Measurements from ENCODE around the gene FAM20B. TPM values are rescaled to one million over a fixed set of nuclear protein-coding genes. Genes with fewer than 3 reads are reported as not detected.
A peak's percentile ranks its signal among the peaks of the same experiment; 100 is the strongest.
"Not testable (repeated sequence)": the region's sequence is repeated elsewhere in the genome, so short reads cannot be mapped to it uniquely, and the experiment has no call there.

Gene FAM20B, protein sequence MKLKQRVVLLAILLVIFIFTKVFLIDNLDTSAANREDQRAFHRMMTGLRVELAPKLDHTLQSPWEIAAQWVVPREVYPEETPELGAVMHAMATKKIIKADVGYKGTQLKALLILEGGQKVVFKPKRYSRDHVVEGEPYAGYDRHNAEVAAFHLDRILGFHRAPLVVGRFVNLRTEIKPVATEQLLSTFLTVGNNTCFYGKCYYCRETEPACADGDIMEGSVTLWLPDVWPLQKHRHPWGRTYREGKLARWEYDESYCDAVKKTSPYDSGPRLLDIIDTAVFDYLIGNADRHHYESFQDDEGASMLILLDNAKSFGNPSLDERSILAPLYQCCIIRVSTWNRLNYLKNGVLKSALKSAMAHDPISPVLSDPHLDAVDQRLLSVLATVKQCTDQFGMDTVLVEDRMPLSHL
- 10 to 100 TPM; 38.1 to 39.2 TPM for total RNA-seq

DNA sequence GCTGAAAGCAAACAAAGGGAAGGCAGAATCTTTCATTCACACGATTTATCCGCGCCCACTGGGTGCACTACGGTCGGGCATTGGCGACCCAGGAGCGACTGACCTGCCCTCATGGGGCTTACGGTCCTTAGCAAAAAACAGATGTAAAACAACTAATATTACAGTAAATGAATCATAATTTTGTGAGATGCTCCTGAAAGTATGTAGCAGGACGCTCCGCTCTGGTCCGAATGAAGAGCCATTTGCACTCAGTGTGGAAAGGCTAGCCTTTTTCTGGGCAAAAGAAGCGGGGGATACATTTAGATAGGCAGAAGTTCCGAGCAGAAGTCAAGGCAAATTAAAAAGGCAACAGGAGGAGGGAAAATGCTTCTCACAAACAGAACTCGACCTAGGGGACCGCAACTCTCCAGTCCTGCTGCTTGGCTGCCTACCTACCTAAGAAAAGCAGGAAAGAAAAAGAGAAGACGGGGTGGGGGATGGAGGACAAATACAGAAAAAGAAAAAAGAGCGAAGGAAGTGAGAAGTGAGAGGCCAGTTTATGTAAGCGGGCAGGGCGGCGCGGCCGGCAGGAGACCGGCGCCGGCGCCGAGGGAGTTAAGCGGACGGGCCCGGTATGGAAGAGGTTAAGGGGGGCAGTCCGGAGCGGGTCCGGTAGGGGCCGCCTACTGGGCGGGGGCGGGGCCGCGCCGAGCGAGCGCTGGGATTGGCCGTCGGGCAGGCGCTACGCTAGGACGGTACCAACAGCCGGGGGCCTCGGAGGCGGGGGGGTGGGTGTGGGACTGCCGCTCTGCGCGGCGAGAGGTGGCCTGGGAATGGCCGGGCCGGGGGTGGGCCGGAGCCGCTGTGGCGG is at the start of gene FAM20B:
TSS of gene FAM20B (plus strand) at position 770 of the 850 bp plus-strand sequence. CDS start 17,954 bp downstream, outside the sequence.
- Mint-ChIP-seq H3K4me1 (ENCODE audit: low read depth) (peaks cover 37% of the 10 kb centered on the region), H3K9me3 (no peaks in the 10 kb centered on the region), H3K4me3 (peak within 1 kb of the TSS; percentile 87), H3K36me3 (no peaks in the 10 kb centered on the region), H3K27me3 (no peaks in the 10 kb centered on the region), H3K27ac (peak within 1 kb of the TSS; percentile 85)
- DNase-seq: peak; percentile 94
- ChIA-PET CTCF (interaction anchor here (2.3 kb wide), 1 partner anchor 22 kb away, joined by 13 read pairs; no protein-coding TSS in a partner anchor), POLR2A (no interaction called here)
- intact Hi-C loops (cut with micrococcal nuclease): loop anchor here (1.0 to 5.0 kb wide), 4 partner anchors 56 to 927 kb away; partner anchors contain the start of genes AXDND1, CEP350 and TOR1AIP1

DNA sequence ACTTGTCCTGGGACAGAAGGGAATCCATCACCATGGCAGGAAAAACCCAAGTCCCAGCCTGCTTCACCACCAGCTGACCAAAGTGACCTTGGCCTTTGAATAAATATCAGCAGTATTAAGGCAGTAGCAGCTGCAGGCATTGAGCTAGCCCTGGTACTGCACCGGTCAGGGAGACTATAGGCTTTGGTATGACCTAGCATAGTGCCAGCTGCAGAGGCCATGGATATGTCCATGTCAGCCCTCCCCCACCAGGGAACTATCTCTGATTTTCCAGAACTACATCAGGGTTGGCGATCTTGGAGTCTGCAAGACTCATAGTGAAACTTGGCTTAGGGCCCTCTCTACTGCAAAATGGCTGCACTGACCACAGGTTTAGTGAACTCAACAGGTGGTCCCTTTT is 49.2 kb upstream of the FAM20B start:
- DNase-seq: no peak
- Mint-ChIP-seq H3K27me3 (peaks cover 7% of the 10 kb centered on the region), H3K9me3 (peaks cover 30% of the 10 kb centered on the region), H3K27ac (no peak overlapping the region), H3K4me1 (ENCODE audit: low read depth) (peaks cover 6% of the 10 kb centered on the region), H3K4me3 (no peak overlapping the region), H3K36me3 (peaks cover 6% of the 10 kb centered on the region)
- ChIA-PET POLR2A (no interaction called here), CTCF (no interaction called here)
- intact Hi-C loops (cut with micrococcal nuclease): no loop called here

DNA sequence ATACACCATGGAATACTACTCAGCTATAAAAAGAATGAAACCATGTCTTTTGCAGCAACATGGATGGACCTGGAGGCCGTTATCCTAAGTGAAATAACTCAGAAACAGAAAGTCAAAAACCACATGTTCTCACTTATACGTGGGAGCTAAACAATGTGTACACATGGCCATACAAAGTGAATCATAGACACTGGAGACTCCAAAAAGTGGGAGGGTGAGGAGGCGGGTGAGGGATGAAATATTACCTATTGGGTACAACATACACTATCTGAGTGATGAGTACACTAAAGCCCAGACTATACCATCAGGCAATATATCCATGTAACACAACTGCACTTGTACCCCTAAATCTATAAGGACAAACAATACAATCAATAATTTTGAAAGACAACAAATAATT is 39.5 kb upstream of the FAM20B start:
- H3K27me3 Mint-ChIP-seq: no peaks in the 10 kb centered on the region
- no peak for DNase-seq
- no peaks in the 10 kb centered on the region for H3K36me3 Mint-ChIP-seq
- ChIA-PET CTCF (interaction anchor here (1.1 kb wide), 1 partner anchor 16 kb away, joined by 3 read pairs; no protein-coding TSS in a partner anchor), POLR2A (no interaction called here)
- no peak overlapping the region for H3K4me3 Mint-ChIP-seq
- H3K9me3 Mint-ChIP-seq: no peaks in the 10 kb centered on the region
- no peak overlapping the region for H3K27ac Mint-ChIP-seq
- H3K4me1 Mint-ChIP-seq (ENCODE audit: low read depth): no peaks in the 10 kb centered on the region
- intact Hi-C loops (cut with micrococcal nuclease): no loop called here

DNA sequence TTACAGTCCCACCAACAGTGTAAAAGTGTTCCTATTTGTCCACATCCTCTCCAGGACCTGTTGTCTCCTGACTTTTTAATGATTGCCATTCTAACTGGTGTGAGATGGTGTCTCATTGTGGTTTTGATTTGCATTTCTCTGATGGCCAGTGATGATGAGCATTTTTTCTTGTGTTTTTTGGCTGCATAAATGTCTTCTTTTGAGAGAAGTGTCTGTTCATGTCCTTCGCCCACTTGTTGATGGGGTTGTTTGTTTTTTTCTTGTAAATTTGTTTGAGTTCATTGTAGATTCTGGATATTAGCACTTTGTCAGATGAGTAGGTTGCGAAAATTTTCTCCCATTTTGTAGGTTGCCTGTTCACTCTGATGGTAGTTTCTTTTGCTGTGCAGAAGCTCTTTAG is 37.5 kb upstream of the FAM20B start:
- H3K9me3 Mint-ChIP-seq; CTCF ChIA-PET; H3K4me3 Mint-ChIP-seq; H3K27me3 Mint-ChIP-seq; DNase-seq; H3K4me1 Mint-ChIP-seq (ENCODE audit: low read depth); H3K27ac Mint-ChIP-seq; H3K36me3 Mint-ChIP-seq; intact Hi-C loops (cut with micrococcal nuclease); POLR2A ChIA-PET: not testable (repeated sequence)

DNA sequence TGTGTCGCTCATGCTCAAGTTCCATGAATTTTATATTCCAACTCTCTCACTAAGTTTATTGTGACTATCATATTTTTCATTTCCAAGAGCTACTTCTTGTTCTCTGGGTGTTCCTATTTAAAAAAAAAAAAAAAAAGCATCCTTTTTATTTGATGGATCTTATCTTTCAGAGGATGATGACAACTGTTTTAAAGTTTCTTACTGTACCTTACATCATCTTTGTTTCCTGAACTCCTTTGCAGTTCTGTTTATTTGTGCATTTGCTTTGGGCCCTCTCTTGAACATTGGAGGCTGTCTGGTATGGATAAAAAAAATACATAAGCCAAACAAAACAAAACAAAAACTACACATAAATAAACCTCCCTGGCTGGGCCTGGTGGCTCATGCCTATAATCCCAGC is 32.1 kb upstream of the FAM20B start:
- ChIA-PET POLR2A (no interaction called here), CTCF (interaction anchor here (2.7 kb wide), 1 partner anchor 10 kb away, joined by 10 read pairs; no protein-coding TSS in a partner anchor)
- H3K9me3 Mint-ChIP-seq: peaks cover 3% of the 10 kb centered on the region
- H3K36me3 Mint-ChIP-seq: peaks cover 2% of the 10 kb centered on the region
- H3K27ac Mint-ChIP-seq: no peak overlapping the region
- DNase-seq: no peak
- peaks cover 2% of the 10 kb centered on the region for H3K27me3 Mint-ChIP-seq
- intact Hi-C loops (cut with micrococcal nuclease): no loop called here
- no peak overlapping the region for H3K4me3 Mint-ChIP-seq
- H3K4me1 Mint-ChIP-seq (ENCODE audit: low read depth): no peaks in the 10 kb centered on the region

DNA sequence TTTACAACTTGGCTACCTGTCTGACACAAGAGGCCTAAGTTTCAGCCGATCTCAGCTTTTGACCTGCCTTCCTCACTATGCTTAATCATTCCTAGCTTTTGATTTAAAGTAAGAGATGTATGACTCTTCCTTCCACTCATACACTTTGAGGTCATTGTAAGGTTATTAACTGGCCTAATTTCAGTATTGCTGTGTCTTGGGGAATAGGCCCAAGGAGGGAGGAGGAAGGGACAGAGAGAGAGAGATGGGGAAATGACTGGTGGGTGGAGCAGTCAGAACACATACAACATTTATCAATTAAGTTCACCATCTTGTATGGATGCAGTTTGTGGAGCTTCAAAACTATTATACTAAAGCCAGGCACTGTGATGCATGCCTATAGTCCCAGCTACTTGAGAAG is 28.3 kb upstream of the FAM20B start:
- Mint-ChIP-seq H3K4me3 (no peak overlapping the region), H3K36me3 (peaks cover 2% of the 10 kb centered on the region), H3K9me3 (peaks cover 3% of the 10 kb centered on the region), H3K27ac (no peak overlapping the region), H3K4me1 (ENCODE audit: low read depth) (no peaks in the 10 kb centered on the region), H3K27me3 (peaks cover 2% of the 10 kb centered on the region)
- POLR2A ChIA-PET: no interaction called here
- CTCF ChIA-PET: no interaction called here
- DNase-seq: no peak
- intact Hi-C loops (cut with micrococcal nuclease): no loop called here

DNA sequence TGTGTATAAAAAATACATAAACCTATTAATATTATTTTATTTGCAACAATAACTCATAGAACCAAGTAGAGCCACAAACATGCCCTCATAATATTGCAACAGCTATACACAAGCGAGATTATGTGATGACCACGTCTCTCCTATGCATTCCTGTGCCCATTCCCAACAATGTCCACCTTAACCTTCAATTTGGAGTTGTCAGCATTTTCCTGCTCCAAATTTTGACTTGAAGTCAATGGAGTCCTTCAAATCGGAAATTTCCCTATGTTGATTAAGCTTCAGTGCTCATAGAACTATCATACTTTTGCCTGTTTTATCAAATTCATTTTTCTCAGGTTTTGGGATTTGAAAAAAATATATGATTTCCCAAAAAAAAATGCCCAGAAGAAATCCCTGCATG is 27.4 kb upstream of the FAM20B start:
- POLR2A ChIA-PET: no interaction called here
- intact Hi-C loops (cut with micrococcal nuclease): no loop called here
- Mint-ChIP-seq H3K36me3 (peaks cover 2% of the 10 kb centered on the region), H3K27me3 (peaks cover 2% of the 10 kb centered on the region), H3K9me3 (peaks cover 3% of the 10 kb centered on the region), H3K4me3 (no peak overlapping the region), H3K4me1 (ENCODE audit: low read depth) (peaks cover 9% of the 10 kb centered on the region), H3K27ac (no peak overlapping the region)
- CTCF ChIA-PET: no interaction called here
- no peak for DNase-seq

DNA sequence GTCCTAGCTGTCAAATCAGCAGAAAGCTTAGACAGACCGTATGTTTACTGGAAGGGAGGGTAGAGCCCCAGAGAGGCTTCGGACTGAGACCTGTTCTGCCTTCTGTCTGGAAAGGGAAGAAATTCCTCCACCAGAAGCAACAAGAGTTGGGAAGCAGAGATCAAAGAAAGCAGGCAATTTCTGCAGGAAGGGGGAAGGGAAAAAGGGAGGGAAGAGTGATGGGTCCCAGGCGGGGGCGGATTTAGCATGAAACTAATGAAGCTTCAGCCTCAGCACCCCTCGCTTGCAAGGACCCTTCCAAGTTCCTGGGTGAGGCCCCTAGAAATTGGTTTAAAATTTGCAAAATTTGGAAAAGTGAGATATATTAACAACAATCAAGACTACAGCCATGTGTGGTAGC is 26.6 kb upstream of the FAM20B start:
- Mint-ChIP-seq H3K4me3 (no peak overlapping the region), H3K27me3 (no peaks in the 10 kb centered on the region), H3K9me3 (peaks cover 3% of the 10 kb centered on the region), H3K27ac (no peak overlapping the region), H3K36me3 (peaks cover 2% of the 10 kb centered on the region), H3K4me1 (ENCODE audit: low read depth) (peaks cover 15% of the 10 kb centered on the region)
- POLR2A ChIA-PET: no interaction called here
- intact Hi-C loops (cut with micrococcal nuclease): no loop called here
- CTCF ChIA-PET: interaction anchor here (0.7 kb wide), 1 partner anchor 465 kb away, joined by 4 read pairs; no protein-coding TSS in a partner anchor
- no peak for DNase-seq

DNA sequence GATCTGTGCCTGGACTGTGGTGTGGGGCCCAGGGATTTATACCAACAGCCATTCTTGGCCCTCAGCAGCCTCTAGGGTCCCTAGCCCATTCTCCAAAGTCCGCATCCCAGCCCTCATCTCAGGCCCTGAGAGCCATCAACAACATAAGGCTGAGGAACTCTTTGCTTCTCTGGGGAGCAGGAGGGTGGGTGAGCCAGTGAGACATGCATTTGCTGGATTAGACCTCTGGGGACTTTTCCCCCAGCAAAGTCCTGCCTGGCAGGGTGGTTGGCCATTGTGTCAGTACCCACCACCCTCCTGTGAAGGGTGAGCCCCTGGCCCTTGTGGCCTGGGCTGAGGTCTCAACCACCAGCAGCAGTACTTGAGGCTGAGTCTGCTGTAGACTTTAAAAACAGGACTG is 24.2 kb upstream of the FAM20B start:
- POLR2A ChIA-PET: no interaction called here
- Mint-ChIP-seq H3K4me3 (no peak overlapping the region), H3K4me1 (ENCODE audit: low read depth) (peaks cover 17% of the 10 kb centered on the region), H3K36me3 (no peaks in the 10 kb centered on the region), H3K27ac (no peak overlapping the region), H3K9me3 (no peaks in the 10 kb centered on the region), H3K27me3 (no peaks in the 10 kb centered on the region)
- intact Hi-C loops (cut with micrococcal nuclease): no loop called here
- DNase-seq: no peak
- CTCF ChIA-PET: interaction anchor here (0.9 to 4.6 kb wide), 4 partner anchors 189 to 470 kb away, joined by 3 to 50 read pairs (median 20); no protein-coding TSS in a partner anchor

DNA sequence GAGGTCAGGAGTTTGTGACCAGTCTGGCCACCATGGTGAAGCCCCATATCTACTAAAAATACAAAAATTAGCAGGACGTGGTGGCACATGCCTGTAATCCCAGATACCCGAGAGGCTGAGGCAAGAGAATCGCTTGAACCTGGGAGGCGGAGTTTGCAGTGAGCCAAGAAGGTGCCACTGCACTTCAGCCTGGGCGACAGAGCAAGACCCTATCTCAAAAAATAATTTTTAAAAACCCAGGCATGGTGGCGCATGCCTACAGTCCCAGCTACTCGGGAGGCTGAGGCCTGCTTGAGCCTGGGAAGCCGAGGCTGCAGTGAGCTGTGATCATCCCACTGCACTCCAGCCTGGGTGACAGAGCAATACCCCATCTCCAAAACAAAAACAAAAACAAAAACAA is 23.6 kb upstream of the FAM20B start:
- H3K4me3 Mint-ChIP-seq, H3K36me3 Mint-ChIP-seq, H3K27me3 Mint-ChIP-seq, DNase-seq, H3K9me3 Mint-ChIP-seq, H3K27ac Mint-ChIP-seq: not testable (repeated sequence)
- peaks cover 17% of the 10 kb centered on the region for H3K4me1 Mint-ChIP-seq (ENCODE audit: low read depth)
- intact Hi-C loops (cut with micrococcal nuclease): loop anchor here (1.0 to 2.0 kb wide), 3 partner anchors 228 to 469 kb away; no protein-coding TSS in a partner anchor
- CTCF ChIA-PET: interaction anchor here (0.5 to 4.6 kb wide), 26 partner anchors 8 to 689 kb away, joined by 3 to 50 read pairs (median 6); no protein-coding TSS in a partner anchor
- POLR2A ChIA-PET: interaction anchor here (0.5 kb wide), 1 partner anchor 315 kb away, joined by 3 read pairs; no protein-coding TSS in a partner anchor

DNA sequence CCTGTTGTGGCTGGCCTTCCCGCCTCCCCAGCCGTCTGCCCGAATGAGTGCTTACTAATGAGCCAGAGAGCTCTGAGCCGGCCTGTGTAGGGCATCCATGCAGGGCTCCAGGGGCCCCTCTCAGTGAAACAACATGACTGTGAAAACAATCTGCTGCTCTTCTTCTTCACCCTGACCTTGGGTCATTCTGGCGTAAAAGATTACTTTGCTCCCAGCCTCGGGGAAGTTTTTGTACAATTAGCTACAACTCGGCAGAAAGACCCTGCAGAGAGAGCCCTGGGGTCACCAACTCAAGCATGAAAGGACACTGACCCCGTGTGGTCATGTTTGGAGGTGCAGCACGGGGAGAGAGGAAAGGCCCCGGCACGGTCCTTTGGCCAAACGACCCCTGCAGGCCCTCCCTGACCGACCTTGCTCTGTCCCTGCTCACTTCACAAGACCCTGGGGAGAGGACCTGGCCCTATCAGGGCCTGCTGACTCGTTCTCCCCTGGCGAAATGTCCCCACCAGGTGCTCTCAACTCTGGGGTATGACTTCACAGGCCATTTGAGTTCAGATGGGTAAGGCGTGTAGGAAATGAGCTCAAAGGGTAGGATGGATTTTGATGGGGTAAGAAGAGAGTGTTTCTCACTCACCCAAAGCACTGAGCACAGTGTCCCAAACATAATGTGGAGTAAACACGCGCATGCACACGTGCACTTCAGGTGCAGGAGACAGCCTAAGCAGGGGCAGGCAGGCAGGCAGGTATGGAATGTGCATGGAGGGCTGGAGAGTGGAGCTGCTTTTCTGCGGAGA is 22.9 kb upstream of the FAM20B start:
- Mint-ChIP-seq H3K4me3 (no peak overlapping the region), H3K4me1 (ENCODE audit: low read depth) (peaks cover 17% of the 10 kb centered on the region), H3K9me3 (no peaks in the 10 kb centered on the region), H3K27me3 (no peaks in the 10 kb centered on the region), H3K36me3 (no peaks in the 10 kb centered on the region), H3K27ac (no peak overlapping the region)
- ChIA-PET CTCF (interaction anchor here (0.5 to 4.6 kb wide), 44 partner anchors 8 to 820 kb away, joined by 3 to 50 read pairs (median 4); no protein-coding TSS in a partner anchor), POLR2A (interaction anchor here (0.5 kb wide), 1 partner anchor 314 kb away, joined by 3 read pairs; no protein-coding TSS in a partner anchor)
- peak; percentile 73 for DNase-seq
- intact Hi-C loops (cut with micrococcal nuclease): loop anchor here (1.0 to 2.0 kb wide), 3 partner anchors 228 to 470 kb away; no protein-coding TSS in a partner anchor
